ENCODE data around the gene SIK3. TPM values are rescaled to one million over a fixed set of nuclear protein-coding genes. Genes with fewer than 3 reads are reported as not detected.

The SIK3 gene
- total RNA-seq, 1 experiment from 2014 or later = 31.4 TPM

- no peak overlapping the region for H3K56ac ChIP-seq (ENCODE audit: insufficient read length, low read depth, low read length)
- DNase-seq = no peak
- H3K4me3 Mint-ChIP-seq = no peak overlapping the region
- H3K9me3 Mint-ChIP-seq = peaks cover under 1 to 5% of the 10 kb centered on the region in 2 experiments; a peak in 2 of 5 replicates
- no peak overlapping the region for H4K5ac ChIP-seq (ENCODE audit: insufficient read length, low read depth, low read length)
- no peak overlapping the region for H2AFZ ChIP-seq (ENCODE audit: low read length)
- no peaks in the 10 kb centered on the region; the same call in 1 of the 2 replicates for H3K4me1 ChIP-seq (ENCODE audit: insufficient read depth, low read length)
- H2BK120ac ChIP-seq (ENCODE audit: low read depth, low read length, poor library complexity, severe bottlenecking) = no peak overlapping the region
- H3K4ac ChIP-seq (ENCODE audit: low read depth, low read length) = no peak overlapping the region
- no CpG with 5 or more reads among the region's 9 CpGs for WGBS (ENCODE audit: extremely low coverage, insufficient read length, low lambda C conversion rate)
- no peaks in the 10 kb centered on the region for H3K27me3 ChIP-seq (ENCODE audit: insufficient read depth, low read length)
- H3K27me3 Mint-ChIP-seq (ENCODE audit: low read depth) = peaks cover 12% of the 10 kb centered on the region
- no peak overlapping the region for H2BK20ac ChIP-seq (ENCODE audit: low read depth, low read length, poor library complexity, severe bottlenecking)
- H2AK5ac ChIP-seq (ENCODE audit: insufficient read length, low read length) = no peak overlapping the region
- H2BK12ac ChIP-seq (ENCODE audit: insufficient read length, low read depth, low read length) = no peak overlapping the region
- H4K91ac ChIP-seq (ENCODE audit: insufficient read length, low read depth, low read length) = no peak overlapping the region
- H3K9ac ChIP-seq (ENCODE audit: extremely low read depth, insufficient read length, low read length) = no peak overlapping the region
- H4K8ac ChIP-seq (replicated peaks; ENCODE audit: insufficient read length, low read depth, low read length) = no peak overlapping the region
- no peaks in the 10 kb centered on the region for H3K79me1 ChIP-seq (ENCODE audit: insufficient read depth, low read depth, low read length, poor library complexity, severe bottlenecking)
- H3K23ac ChIP-seq (ENCODE audit: insufficient read length, low read depth, low read length) = no peak overlapping the region
- H3K23me2 ChIP-seq (ENCODE audit: insufficient read length, low read depth, low read length, poor library complexity, severe bottlenecking) = no peaks in the 10 kb centered on the region
- no peaks in the 10 kb centered on the region for H4K20me1 ChIP-seq (ENCODE audit: control insufficient read depth, insufficient read depth, insufficient read length)
- no peak overlapping the region for H3T11ph ChIP-seq (ENCODE audit: low read length)
- H3K9me3 ChIP-seq (ENCODE audit: control insufficient read depth, low read depth, low read length) = no peaks in the 10 kb centered on the region
- H3K18ac ChIP-seq (ENCODE audit: insufficient read length, low read depth, low read length) = no peak overlapping the region
- TF ChIP-seq, protein P1, sequence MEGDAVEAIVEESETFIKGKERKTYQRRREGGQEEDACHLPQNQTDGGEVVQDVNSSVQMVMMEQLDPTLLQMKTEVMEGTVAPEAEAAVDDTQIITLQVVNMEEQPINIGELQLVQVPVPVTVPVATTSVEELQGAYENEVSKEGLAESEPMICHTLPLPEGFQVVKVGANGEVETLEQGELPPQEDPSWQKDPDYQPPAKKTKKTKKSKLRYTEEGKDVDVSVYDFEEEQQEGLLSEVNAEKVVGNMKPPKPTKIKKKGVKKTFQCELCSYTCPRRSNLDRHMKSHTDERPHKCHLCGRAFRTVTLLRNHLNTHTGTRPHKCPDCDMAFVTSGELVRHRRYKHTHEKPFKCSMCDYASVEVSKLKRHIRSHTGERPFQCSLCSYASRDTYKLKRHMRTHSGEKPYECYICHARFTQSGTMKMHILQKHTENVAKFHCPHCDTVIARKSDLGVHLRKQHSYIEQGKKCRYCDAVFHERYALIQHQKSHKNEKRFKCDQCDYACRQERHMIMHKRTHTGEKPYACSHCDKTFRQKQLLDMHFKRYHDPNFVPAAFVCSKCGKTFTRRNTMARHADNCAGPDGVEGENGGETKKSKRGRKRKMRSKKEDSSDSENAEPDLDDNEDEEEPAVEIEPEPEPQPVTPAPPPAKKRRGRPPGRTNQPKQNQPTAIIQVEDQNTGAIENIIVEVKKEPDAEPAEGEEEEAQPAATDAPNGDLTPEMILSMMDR (conservative IDR thresholded peaks at IDR 0.05) = no peak
- no peak overlapping the region for H3K14ac ChIP-seq (ENCODE audit: insufficient read depth, low read length)
- H3K36me3 Mint-ChIP-seq (ENCODE audit: insufficient read depth in 1 of 3, low read depth in 3 of 3) = no peaks in the 10 kb centered on the region
- peaks cover 5 to 12% of the 10 kb centered on the region in 2 experiments for H3K4me1 Mint-ChIP-seq
- no peak overlapping the region for H2BK15ac ChIP-seq (ENCODE audit: low read depth, low read length)
- H3K27ac Mint-ChIP-seq = peak overlapping the region in 1 of 3 experiments; percentile 47; a peak in 1 of 7 replicates
- no peak overlapping the region for H2BK5ac ChIP-seq (ENCODE audit: insufficient read length, low read length)
- H3K4me2 ChIP-seq (ENCODE audit: insufficient read depth, insufficient read length, low read length) = no peak overlapping the region
- H3K27ac ChIP-seq (ENCODE audit: insufficient read length, low read depth, low read length) = no peak overlapping the region
- no peaks in the 10 kb centered on the region for H3K79me2 ChIP-seq (ENCODE audit: insufficient read depth, low read length)
These were observed 271.3 kb downstream of the SIK3 start for GRCh38 chr11:116826751-116827431.
